Activated CD8-positive, alpha-beta memory T cell treated with anti-CD3 and anti-CD28 coated beads for 24 hours (primary cell): Measurements from ENCODE around the gene DLGAP5.

ENCODE experiments used
- DNase-seq: peaks from one replicate; pipeline ENCODE4 v3.0.0-alpha.2; 2020

DLGAP5 gene

GRCh38 chr14:55107766-55108554 is 83.4 kb downstream of the DLGAP5 start:
- peak; percentile 65 for DNase-seq

GRCh38 chr14:55105991-55106390 is 85.4 kb downstream of the DLGAP5 start:
- no peak for DNase-seq

- DNase-seq: no peak
Measured at GRCh38 chr14:55103971-55104954, 87.1 kb downstream of the DLGAP5 start.

GRCh38 chr14:55103005-55103640 is 88.3 kb downstream of the DLGAP5 start:
- DNase-seq: peak; percentile 83

GRCh38 chr14:55102141-55102621 is 89.2 kb downstream of the DLGAP5 start:
- DNase-seq: peak; percentile 66

- no peak for DNase-seq
Measured at GRCh38 chr14:55101698-55102097, 89.7 kb downstream of the DLGAP5 start.

- no peak for DNase-seq
Measured at GRCh38 chr14:55099756-55100155, 91.6 kb downstream of the DLGAP5 start.

- DNase-seq: no peak
Measured at GRCh38 chr14:55098561-55098898, 92.9 kb downstream of the DLGAP5 start.
